SIG-M5 treated with dmso at 0.1 percent for 504 hours (cell line): ENCODE results near the gene TGFA.
A peak's percentile ranks its signal among the peaks of the same experiment; 100 is the strongest.

Source experiments
- DNase-seq: peaks from one replicate; lab custom pipeline; 2025; ENCODE audit not compliant: unreplicated experiment; lab: John Stamatoyannopoulos, UW

TGFA gene

GRCh38 chr2:70553334-70553583 lies 367 bp downstream of the TGFA start:
- DNase-seq, result no peak

- DNase-seq, result no peak
These were observed 909 bp downstream of the TGFA start for GRCh38 chr2:70552501-70553333.

- no peak for DNase-seq
These were observed 2.5 kb downstream of the TGFA start for GRCh38 chr2:70551167-70551566.

- DNase-seq, result no peak
These were observed 3.7 kb downstream of the TGFA start for GRCh38 chr2:70549962-70550361.

- DNase-seq, result no peak
These were observed 4.4 kb downstream of the TGFA start for GRCh38 chr2:70549064-70549710.

- no peak for DNase-seq
These were observed 5.4 kb downstream of the TGFA start for GRCh38 chr2:70548233-70548632.

GRCh38 chr2:70546885-70547284 lies 6.7 kb downstream of the TGFA start:
- DNase-seq, result no peak

- DNase-seq, result no peak
These were observed 7.2 kb downstream of the TGFA start for GRCh38 chr2:70546376-70546775.

- no peak for DNase-seq
These were observed 12.1 kb downstream of the TGFA start for GRCh38 chr2:70541481-70542020.

GRCh38 chr2:70537840-70538239 lies 15.8 kb downstream of the TGFA start:
- no peak for DNase-seq

GRCh38 chr2:70536517-70537055 lies 17.0 kb downstream of the TGFA start:
- DNase-seq, result no peak

GRCh38 chr2:70535573-70535972 lies 18.1 kb downstream of the TGFA start:
- DNase-seq, result no peak

- DNase-seq, result no peak
These were observed 19.3 kb downstream of the TGFA start for GRCh38 chr2:70534183-70534836.

- no peak for DNase-seq
These were observed 21.2 kb downstream of the TGFA start for GRCh38 chr2:70532244-70532935.

- peak; percentile 72 for DNase-seq
These were observed 22.1 kb downstream of the TGFA start for GRCh38 chr2:70531419-70532086.

GRCh38 chr2:70529610-70530009 lies 24.0 kb downstream of the TGFA start:
- no peak for DNase-seq

- DNase-seq, result peak; percentile 31
These were observed 24.7 kb downstream of the TGFA start for GRCh38 chr2:70528929-70529328.

GRCh38 chr2:70528276-70528675 lies 25.4 kb downstream of the TGFA start:
- DNase-seq, result no peak

GRCh38 chr2:70527447-70528080 lies 26.1 kb downstream of the TGFA start:
- no peak for DNase-seq

GRCh38 chr2:70526126-70526525 lies 27.5 kb downstream of the TGFA start:
- no peak for DNase-seq
